Lower leg skin (tissue), 4 donors: ENCODE results near the gene BLMH. TPM values are rescaled to one million over a fixed set of nuclear protein-coding genes. Genes with fewer than 3 reads are reported as not detected.

Experiments used
- DNase-seq, 2 donors: peaks; one replicate each; pipeline ENCODE4 v3.0.0-alpha.2; 2019; ENCODE audit warnings: low spot score in 2 of 2
- H3K4me3 ChIP-seq: fragments of 200-600 bp; sonication (generic); 2 replicates; pipeline ENCODE4 v1.5.1; 2017; ENCODE audit warnings: mild to moderate bottlenecking, low read depth; ENCODE audit not compliant: poor library complexity, severe bottlenecking
- POLR2A ChIP-seq, 2 donors: fragments of 450-650 bp; IDR thresholded peaks; one replicate each; pipeline ENCODE4 v1.6.1; 2016 to 2017; ENCODE audit warnings: antibody characterized with exemption in 2 of 2, mild to moderate bottlenecking in 1 of 2, moderate library complexity in 1 of 2
- WGBS, 2 donors: methylation state at CpG; one replicate each; pipeline ENCODE4 v1.1.5; 2018; 5-methylcytosine and 5-hydroxymethylcytosine counted together
- intact Hi-C: fragments of 100-400 bp; cut with DNase I; formaldehyde crosslinking; loops from one replicate; pipeline ENCODE4 v1.15.0; 2023; ENCODE audit warnings: low total_unique reads
- total RNA-seq, 4 donors: library from RNA; depleted of rRNA; stranded (reverse); fragments of >200 nt; gene quantifications; one replicate each; pipeline ENCODE4 v1.1.0, GENCODE V29; 2016
- TF ChIP-seq, protein P1 (sequence below), 3 donors: fragments of 450-650 bp; IDR thresholded peaks; one replicate each; pipeline ENCODE4 v1.5.1; 2016; ENCODE audit warnings: antibody characterized with exemption in 3 of 3, mild to moderate bottlenecking in 3 of 3, moderate library complexity in 2 of 3

BLMH gene
- total RNA-seq, 4 donors from 2014 or later: 139 to 237 (median 177) TPM

DNA sequence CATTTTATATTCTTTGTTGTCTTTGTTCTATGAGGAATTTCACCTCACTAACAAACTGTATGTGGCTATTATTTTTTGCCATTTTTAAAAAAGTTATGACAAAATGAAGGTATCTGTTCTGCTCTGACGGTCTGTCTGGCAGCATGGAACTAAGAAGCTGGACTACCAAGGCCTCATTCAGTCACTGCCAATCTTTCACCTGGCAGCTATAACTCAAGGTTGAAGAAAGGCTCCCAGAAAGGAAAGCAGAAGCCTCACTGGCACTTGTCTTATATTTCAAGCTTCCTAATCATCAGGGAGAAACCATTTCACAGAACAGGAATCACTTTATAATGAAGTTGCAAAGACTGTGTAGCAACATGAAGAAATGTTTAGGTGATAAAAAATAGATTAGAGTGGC is 37.6 kb downstream of the BLMH start:
- 81 to 83% methylated on average over 1 of the region's 1 CpG for WGBS, 2 donors
- H3K4me3 ChIP-seq: no peak overlapping the region
- TF ChIP-seq POLR2A (IDR thresholded peaks at IDR 0.05): no peak
- TF ChIP-seq, protein P1, sequence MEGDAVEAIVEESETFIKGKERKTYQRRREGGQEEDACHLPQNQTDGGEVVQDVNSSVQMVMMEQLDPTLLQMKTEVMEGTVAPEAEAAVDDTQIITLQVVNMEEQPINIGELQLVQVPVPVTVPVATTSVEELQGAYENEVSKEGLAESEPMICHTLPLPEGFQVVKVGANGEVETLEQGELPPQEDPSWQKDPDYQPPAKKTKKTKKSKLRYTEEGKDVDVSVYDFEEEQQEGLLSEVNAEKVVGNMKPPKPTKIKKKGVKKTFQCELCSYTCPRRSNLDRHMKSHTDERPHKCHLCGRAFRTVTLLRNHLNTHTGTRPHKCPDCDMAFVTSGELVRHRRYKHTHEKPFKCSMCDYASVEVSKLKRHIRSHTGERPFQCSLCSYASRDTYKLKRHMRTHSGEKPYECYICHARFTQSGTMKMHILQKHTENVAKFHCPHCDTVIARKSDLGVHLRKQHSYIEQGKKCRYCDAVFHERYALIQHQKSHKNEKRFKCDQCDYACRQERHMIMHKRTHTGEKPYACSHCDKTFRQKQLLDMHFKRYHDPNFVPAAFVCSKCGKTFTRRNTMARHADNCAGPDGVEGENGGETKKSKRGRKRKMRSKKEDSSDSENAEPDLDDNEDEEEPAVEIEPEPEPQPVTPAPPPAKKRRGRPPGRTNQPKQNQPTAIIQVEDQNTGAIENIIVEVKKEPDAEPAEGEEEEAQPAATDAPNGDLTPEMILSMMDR (IDR thresholded peaks at IDR 0.05): no peak
- intact Hi-C loops: no loop called here
- DNase-seq: no peak

DNA sequence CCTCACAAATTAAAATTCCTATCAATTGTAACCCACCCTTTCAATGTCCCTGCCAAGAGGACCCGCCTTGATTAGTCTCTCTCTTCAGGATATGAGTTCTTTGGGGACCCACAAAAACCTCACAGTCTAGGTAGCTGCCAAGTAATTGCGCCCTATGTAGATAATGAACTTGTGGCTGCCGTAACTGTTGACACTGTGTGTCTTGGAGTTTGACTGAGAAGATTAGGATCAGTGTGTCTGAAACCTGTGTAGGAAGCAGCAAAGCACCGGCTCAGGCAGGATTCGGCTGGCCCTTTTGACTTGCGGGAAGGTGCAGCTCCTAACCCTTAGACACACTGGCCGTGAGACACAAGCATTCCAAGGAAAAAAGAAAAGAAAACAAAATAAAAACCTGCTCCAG is 38.4 kb downstream of the BLMH start:
- 74 to 77% methylated on average over 7 of the region's 7 CpGs for whole genome bisulfite sequencing, 2 donors
- no peak for TF ChIP-seq POLR2A (IDR thresholded peaks at IDR 0.05)
- TF ChIP-seq, protein P1 (IDR thresholded peaks at IDR 0.05): no peak
- no peak for DNase-seq
- intact Hi-C loops: no loop called here
- no peak overlapping the region for H3K4me3 ChIP-seq

DNA sequence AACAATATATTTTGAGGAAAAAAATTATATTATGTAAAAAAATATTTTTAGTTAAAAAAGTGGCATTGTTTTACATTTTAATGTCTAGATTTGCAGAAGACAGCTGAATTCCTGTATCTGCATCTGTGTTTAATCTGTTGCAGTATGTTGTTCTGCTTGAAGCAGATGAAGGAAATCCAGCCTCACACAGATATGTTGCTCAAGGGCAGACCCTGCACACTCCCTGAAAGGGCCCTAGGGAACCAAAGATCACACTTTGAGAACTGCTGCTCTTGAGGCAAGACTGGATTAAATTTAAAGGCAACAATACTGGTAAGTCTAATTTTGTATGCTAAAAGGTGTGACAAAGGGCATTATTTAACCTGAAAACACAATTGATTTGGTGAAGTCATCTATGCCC is 39.8 kb downstream of the BLMH start:
- H3K4me3 ChIP-seq: no peak overlapping the region
- TF ChIP-seq, protein P1 (IDR thresholded peaks at IDR 0.05): no peak
- TF ChIP-seq POLR2A (IDR thresholded peaks at IDR 0.05): no peak
- intact Hi-C loops: no loop called here
- no peak for DNase-seq

DNA sequence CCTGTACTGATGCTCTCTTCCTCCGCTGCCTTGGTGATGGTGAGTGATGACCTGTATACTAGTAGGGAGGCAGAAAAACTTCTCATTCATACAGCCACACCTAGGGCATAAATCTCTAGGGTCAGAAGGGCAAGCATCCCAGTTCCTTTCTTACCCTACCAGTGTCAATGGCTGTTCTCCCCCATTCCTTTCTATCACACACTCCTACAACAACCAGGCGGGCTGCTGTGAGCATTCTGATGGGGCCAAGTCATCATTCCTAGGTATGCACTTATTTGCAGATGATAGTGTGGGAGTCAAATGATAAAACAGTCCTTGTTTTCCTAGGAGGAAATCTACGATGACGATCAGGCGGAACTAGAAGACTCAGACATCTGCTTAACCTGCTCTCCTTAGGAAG is 42.3 kb downstream of the BLMH start:
- H3K4me3 ChIP-seq: no peak overlapping the region
- WGBS, 2 donors: 96 to 98% methylated on average over 5 of the region's 5 CpGs
- no peak for DNase-seq
- intact Hi-C loops: no loop called here
- TF ChIP-seq, protein P1 (IDR thresholded peaks at IDR 0.05): no peak
- TF ChIP-seq POLR2A (IDR thresholded peaks at IDR 0.05): no peak

DNA sequence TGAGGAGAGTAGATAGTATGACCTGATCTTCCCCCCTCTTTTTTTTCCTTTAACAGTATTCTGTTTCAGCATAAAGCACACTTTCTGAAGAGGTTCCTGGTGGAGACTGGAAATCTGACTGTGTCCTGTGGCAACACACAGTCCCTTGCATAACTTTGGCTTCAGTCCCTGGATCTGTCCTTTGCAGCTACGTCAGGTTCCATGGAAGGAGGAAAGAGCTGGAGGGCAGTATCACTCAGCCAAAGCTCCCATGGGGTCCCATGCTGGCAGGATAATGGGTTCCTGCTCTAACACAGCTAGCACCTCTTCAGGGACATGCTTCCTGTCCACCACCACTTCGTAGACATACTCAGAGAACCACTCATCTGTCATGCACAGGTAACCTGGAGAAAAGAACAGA is 43.0 kb downstream of the BLMH start:
- 79 to 86% methylated on average over 2 of the region's 2 CpGs for WGBS, 2 donors
- intact Hi-C loops: no loop called here
- no peak for TF ChIP-seq POLR2A (IDR thresholded peaks at IDR 0.05)
- TF ChIP-seq, protein P1 (IDR thresholded peaks at IDR 0.05): no peak
- no peak overlapping the region for H3K4me3 ChIP-seq
- DNase-seq: no peak

DNA sequence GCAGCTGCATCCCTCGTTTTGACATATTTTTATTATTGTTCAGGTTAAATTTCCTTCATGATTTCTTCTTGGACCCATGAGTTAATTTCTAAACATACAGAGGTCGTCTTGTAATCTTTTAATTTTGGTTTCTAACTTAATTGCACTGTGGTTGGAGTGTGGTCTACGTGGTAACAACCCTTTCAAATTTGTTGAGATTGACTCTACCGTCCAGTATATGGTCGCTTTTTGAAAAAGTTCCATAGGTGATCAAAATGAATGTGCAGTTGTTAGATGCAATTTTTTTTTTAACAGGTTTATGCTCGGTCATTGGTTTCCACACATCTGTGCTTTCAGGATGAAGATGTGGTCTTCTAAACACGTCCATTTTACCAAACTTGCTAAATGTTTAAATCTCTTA is 45.3 kb downstream of the BLMH start:
- no peak for DNase-seq
- WGBS, 2 donors: 91 to 93% methylated on average over 7 of the region's 7 CpGs
- TF ChIP-seq, protein P1 (IDR thresholded peaks at IDR 0.05): no peak
- no peak for TF ChIP-seq POLR2A (IDR thresholded peaks at IDR 0.05)
- no peak overlapping the region for H3K4me3 ChIP-seq
- intact Hi-C loops: no loop called here
